H9 (cell line): Measurements from ENCODE around the gene OGA. TPM values are rescaled to one million over a fixed set of nuclear protein-coding genes. Genes with fewer than 3 reads are reported as not detected.
A peak's percentile ranks its signal among the peaks of the same experiment; 100 is the strongest.

ENCODE experiments used
- DNase-seq: peaks from one replicate; pipeline ENCODE4 v3.0.0-alpha.2; 2017
- H2AFZ ChIP-seq: one replicate; pipeline ENCODE4 v1.6.1; 2013; ENCODE audit warnings: mild to moderate bottlenecking, low read length, control low read depth, moderate library complexity
- H2AK5ac ChIP-seq: 2 replicates; pipeline ENCODE4 v1.6.1; 2013; ENCODE audit warnings: low read length, control low read depth, mixed read lengths; ENCODE audit not compliant: insufficient read length
- H2BK120ac ChIP-seq: one replicate; pipeline ENCODE4 v1.6.1; 2013; ENCODE audit warnings: low read depth, mild to moderate bottlenecking, low read length, control low read depth, inconsistent platforms; ENCODE audit not compliant: poor library complexity, severe bottlenecking
- H2BK12ac ChIP-seq: 2 replicates; pipeline ENCODE4 v1.6.1; 2013; ENCODE audit warnings: low read length, control low read depth, mixed read lengths, low read depth; ENCODE audit not compliant: insufficient read length
- H2BK15ac ChIP-seq: 2 replicates; pipeline ENCODE4 v1.6.1; 2013; ENCODE audit warnings: low read depth, low read length, control low read depth
- H2BK20ac ChIP-seq: one replicate; pipeline ENCODE4 v1.6.1; 2013; ENCODE audit warnings: low read depth, mild to moderate bottlenecking, low read length, control low read depth, inconsistent platforms; ENCODE audit not compliant: poor library complexity, severe bottlenecking
- H2BK5ac ChIP-seq: 2 replicates; pipeline ENCODE4 v1.6.1; 2013; ENCODE audit warnings: low read length, control low read depth, mixed read lengths; ENCODE audit not compliant: insufficient read length
- H3K14ac ChIP-seq: 2 replicates; pipeline ENCODE4 v1.6.1; 2013; ENCODE audit warnings: low read length, control low read depth; ENCODE audit not compliant: insufficient read depth
- H3K18ac ChIP-seq: 2 replicates; pipeline ENCODE4 v1.6.1; 2013; ENCODE audit warnings: low read depth, mild to moderate bottlenecking, mixed read lengths, low read length, control low read depth; ENCODE audit not compliant: insufficient read length
- H3K23ac ChIP-seq: 2 replicates; pipeline ENCODE4 v1.6.1; 2013; ENCODE audit warnings: low read length, control low read depth, mixed read lengths, low read depth; ENCODE audit not compliant: insufficient read length
- H3K23me2 ChIP-seq: 2 replicates; pipeline ENCODE4 v1.6.1; 2013; ENCODE audit warnings: low read depth, mild to moderate bottlenecking, mixed read lengths, low read length, control low read depth; ENCODE audit not compliant: insufficient read length, poor library complexity, severe bottlenecking
- H3K27ac ChIP-seq: 2 replicates; pipeline ENCODE4 v1.5.1; 2013; ENCODE audit warnings: low read length, control low read depth, mixed read lengths, low read depth; ENCODE audit not compliant: insufficient read length
- H3K27me3 ChIP-seq: 2 replicates; pipeline ENCODE4 v1.6.1; 2013; ENCODE audit warnings: low read length, control low read depth, inconsistent platforms; ENCODE audit not compliant: insufficient read depth
- H3K4ac ChIP-seq: 2 replicates; pipeline ENCODE4 v1.6.1; 2013; ENCODE audit warnings: low read depth, mild to moderate bottlenecking, control low read depth, inconsistent platforms, low read length, moderate library complexity
- H3K4me1 ChIP-seq: 2 replicates; pipeline ENCODE4 v1.6.1; 2013; ENCODE audit warnings: low read length, control low read depth, inconsistent platforms; ENCODE audit not compliant: insufficient read depth
- H3K4me2 ChIP-seq: 2 replicates; pipeline ENCODE4 v1.6.1; 2013; ENCODE audit warnings: low read length, control low read depth, mixed read lengths; ENCODE audit not compliant: insufficient read length, insufficient read depth
- H3K56ac ChIP-seq: 2 replicates; pipeline ENCODE4 v1.6.1; 2013; ENCODE audit warnings: low read depth, mild to moderate bottlenecking, mixed read lengths, low read length, control low read depth; ENCODE audit not compliant: insufficient read length
- H3K79me1 ChIP-seq: 2 replicates; pipeline ENCODE4 v1.6.1; 2013; ENCODE audit warnings: low read depth, mild to moderate bottlenecking, moderate library complexity, low read length, control low read depth, inconsistent platforms; ENCODE audit not compliant: insufficient read depth, poor library complexity, severe bottlenecking
- H3K79me2 ChIP-seq: 2 replicates; pipeline ENCODE4 v1.6.1; 2013; ENCODE audit warnings: low read length, control low read depth, inconsistent platforms; ENCODE audit not compliant: insufficient read depth
- H3K9ac ChIP-seq: 2 replicates; pipeline ENCODE4 v1.6.1; 2013; ENCODE audit warnings: low read length, control low read depth, mixed read lengths; ENCODE audit not compliant: insufficient read length; ENCODE audit errors: extremely low read depth
- H3K9me3 ChIP-seq: one replicate; pipeline ENCODE4 v1.6.1; 2013; ENCODE audit warnings: low read depth, low read length, inconsistent platforms; ENCODE audit not compliant: control insufficient read depth
- H3T11ph ChIP-seq: one replicate; pipeline ENCODE4 v1.6.1; 2013; ENCODE audit warnings: mild to moderate bottlenecking, low read length, control low read depth, inconsistent platforms
- H4K20me1 ChIP-seq: one replicate; pipeline ENCODE4 v1.6.1; 2013; ENCODE audit not compliant: control insufficient read depth, insufficient read length, insufficient read depth
- H4K5ac ChIP-seq: 2 replicates; pipeline ENCODE4 v1.6.1; 2013; ENCODE audit warnings: low read depth, mild to moderate bottlenecking, mixed read lengths, low read length, control low read depth; ENCODE audit not compliant: insufficient read length
- H4K8ac ChIP-seq: replicated peaks from 2 replicates; pipeline ENCODE4 v1.6.1; 2013; ENCODE audit warnings: low read length, control low read depth, mixed read lengths, low read depth; ENCODE audit not compliant: insufficient read length
- H4K91ac ChIP-seq: 2 replicates; pipeline ENCODE4 v1.6.1; 2013; ENCODE audit warnings: low read depth, mild to moderate bottlenecking, moderate library complexity, mixed read lengths, low read length, control low read depth; ENCODE audit not compliant: insufficient read length
- H3K27ac Mint-ChIP-seq, 3 experiments: 2 replicates in 2 of 3; 3 replicates in 1 of 3; pipeline ENCODE4 v1.8.0; 2020 to 2021; ENCODE audit warnings: mixed read lengths in 3 of 3, mild to moderate bottlenecking in 1 of 3, moderate library complexity in 1 of 3
- H3K27me3 Mint-ChIP-seq: 2 replicates; pipeline ENCODE4 v1.8.0; 2021; ENCODE audit warnings: low read depth, mild to moderate bottlenecking, moderate library complexity, mixed read lengths
- H3K36me3 Mint-ChIP-seq, 3 experiments: 2 replicates in 2 of 3; 3 replicates in 1 of 3; pipeline ENCODE4 v1.8.0; 2020 to 2021; ENCODE audit warnings: low read depth in 3 of 3, mixed read lengths in 3 of 3; ENCODE audit not compliant: insufficient read depth in 1 of 3
- H3K4me1 Mint-ChIP-seq, 2 experiments: 2 replicates each; pipeline ENCODE4 v1.8.0; 2020; ENCODE audit warnings: mixed read lengths in 2 of 2
- H3K4me3 Mint-ChIP-seq, 2 experiments: 2 replicates in 1 of 2; 3 replicates in 1 of 2; pipeline ENCODE4 v1.8.0; 2020 to 2021; ENCODE audit warnings: mild to moderate bottlenecking in 2 of 2, mixed read lengths in 2 of 2, moderate library complexity in 1 of 2
- H3K9me3 Mint-ChIP-seq, 2 experiments: 2 replicates in 1 of 2; 3 replicates in 1 of 2; pipeline ENCODE4 v1.8.0; 2020; ENCODE audit warnings: mild to moderate bottlenecking in 2 of 2, mixed read lengths in 2 of 2, moderate library complexity in 1 of 2
- CTCF ChIP-seq: fragments of 200-600 bp; sonication (generic); conservative IDR thresholded peaks from 3 replicates; pipeline ENCODE4 v1.8.0; 2021; ENCODE audit warnings: antibody characterized with exemption, mild to moderate bottlenecking
- WGBS: extraction: QIAGEN DNeasy Blood & Tissue Kit; methylation state at CpG from one replicate; pipeline ENCODE4 v1.1.7; 2013; ENCODE audit warnings: missing lambda C conversion rate, low lambda C conversion rate, mixed read lengths; ENCODE audit not compliant: insufficient read length; ENCODE audit errors: extremely low coverage; 5-methylcytosine and 5-hydroxymethylcytosine counted together
- total RNA-seq: library from RNA; stranded (reverse); gene quantifications from 2 replicates; pipeline ENCODE4 v1.2.1, GENCODE V29; 2021

OGA gene
- total RNA-seq, 1 experiment from 2014 or later = 125 TPM

- H3K9me3 Mint-ChIP-seq = no peaks in the 10 kb centered on the region
- no peak overlapping the region for H2BK5ac ChIP-seq
- H2AK5ac ChIP-seq = no peak overlapping the region
- WGBS = no CpG with 5 or more reads among the region's 4 CpGs
- H3K9ac ChIP-seq = no peak overlapping the region
- H3K23ac ChIP-seq = no peak overlapping the region
- no peaks in the 10 kb centered on the region for H3K79me1 ChIP-seq
- H2BK12ac ChIP-seq = no peak overlapping the region
- no peak overlapping the region for H3K14ac ChIP-seq
- H3K4me1 ChIP-seq = peaks cover 3% of the 10 kb centered on the region; the same call in 1 of the 2 replicates
- no peak overlapping the region for H3K4me2 ChIP-seq
- H3T11ph ChIP-seq = no peak overlapping the region
- H2BK120ac ChIP-seq = no peak overlapping the region
- no peak overlapping the region for H4K91ac ChIP-seq
- H3K27me3 ChIP-seq = no peaks in the 10 kb centered on the region
- peaks cover 23 to 33% of the 10 kb centered on the region in 2 experiments for H3K4me1 Mint-ChIP-seq
- H2BK20ac ChIP-seq = no peak overlapping the region
- H3K56ac ChIP-seq = no peak overlapping the region
- H3K4ac ChIP-seq = no peak overlapping the region
- peaks cover 0 to 4% (median 0%) of the 10 kb centered on the region in 3 experiments; a peak in 1 of 7 replicates for H3K36me3 Mint-ChIP-seq
- H4K5ac ChIP-seq = no peak overlapping the region
- no peak overlapping the region for H2BK15ac ChIP-seq
- DNase-seq = no peak
- no peak overlapping the region for H2AFZ ChIP-seq
- H3K27me3 Mint-ChIP-seq = peaks cover 9% of the 10 kb centered on the region
- peak overlapping the region in 1 of 3 experiments; percentile 61; a peak in 1 of 7 replicates for H3K27ac Mint-ChIP-seq
- H3K18ac ChIP-seq = no peak overlapping the region
- H3K27ac ChIP-seq = no peak overlapping the region
- H3K23me2 ChIP-seq = peaks cover 4% of the 10 kb centered on the region
- H3K79me2 ChIP-seq = no peaks in the 10 kb centered on the region
- no peaks in the 10 kb centered on the region for H4K20me1 ChIP-seq
- H4K8ac ChIP-seq = no peak overlapping the region
- no peak for TF ChIP-seq CTCF
- no peak overlapping the region for H3K4me3 Mint-ChIP-seq
- H3K9me3 ChIP-seq = no peaks in the 10 kb centered on the region
These were observed 30.2 kb upstream of the OGA start for GRCh38 chr10:101848408-101848807.
